ENCODE data around the gene SLC22A12.

SLC22A12 gene

GRCh38 chr11:64597671-64598101 is 6.7 kb downstream of the SLC22A12 start:
- H3K9ac ChIP-seq (ENCODE audit: low read length) = no peak overlapping the region
- no peak overlapping the region for H3K56ac ChIP-seq (ENCODE audit: low read length)
- H4K8ac ChIP-seq (ENCODE audit: low read depth, low read length) = no peak overlapping the region
- no peak overlapping the region for H3K4me3 ChIP-seq (ENCODE audit: low read length)
- H3K23ac ChIP-seq (ENCODE audit: low read length) = no peak overlapping the region
- H3K36me3 ChIP-seq (ENCODE audit: control insufficient read depth, insufficient read depth, low read length) = no peaks in the 10 kb centered on the region
- H2BK120ac ChIP-seq (ENCODE audit: low read depth, low read length) = no peak overlapping the region
- H3K4ac ChIP-seq (ENCODE audit: low read depth, low read length) = no peak overlapping the region
- no peak overlapping the region for H2AK5ac ChIP-seq (ENCODE audit: low read length)
- no peak overlapping the region for H3K18ac ChIP-seq (ENCODE audit: low read length)
- H3K27me3 ChIP-seq (ENCODE audit: insufficient read depth, low read length, poor library complexity) = no peaks in the 10 kb centered on the region
- no CpG with 5 or more reads among the region's 13 CpGs for WGBS (ENCODE audit: extremely low coverage, insufficient coverage, low lambda C conversion rate)
- no peak for DNase-seq
- H3K4me2 ChIP-seq (ENCODE audit: low read length) = no peak overlapping the region
- no peaks in the 10 kb centered on the region for H3K79me1 ChIP-seq (ENCODE audit: low read length)
- no peak overlapping the region for H2BK15ac ChIP-seq (replicated peaks; ENCODE audit: low read depth)
- no peaks in the 10 kb centered on the region for H3K4me1 ChIP-seq (ENCODE audit: control insufficient read depth, low read depth, low read length)
- H2BK5ac ChIP-seq (ENCODE audit: low read length) = no peak overlapping the region
- H3K27ac ChIP-seq (ENCODE audit: low read depth, low read length) = no peak overlapping the region
- H4K5ac ChIP-seq (ENCODE audit: low read length) = no peak overlapping the region
- H3K79me2 ChIP-seq (ENCODE audit: control insufficient read depth, insufficient read depth, low read length) = no peaks in the 10 kb centered on the region

- Histone ChIP-seq H2AK5ac (ENCODE audit: low read length) (no peak overlapping the region), H3K18ac (ENCODE audit: low read length) (no peak overlapping the region), H4K5ac (ENCODE audit: low read length) (no peak overlapping the region), H2BK120ac (ENCODE audit: low read depth, low read length) (no peak overlapping the region), H3K23ac (ENCODE audit: low read length) (no peak overlapping the region), H3K27ac (ENCODE audit: low read depth, low read length) (no peak overlapping the region), H3K4me1 (ENCODE audit: control insufficient read depth, low read depth, low read length) (no peaks in the 10 kb centered on the region), H3K4ac (ENCODE audit: low read depth, low read length) (no peak overlapping the region), H3K36me3 (ENCODE audit: control insufficient read depth, insufficient read depth, low read length) (no peaks in the 10 kb centered on the region), H2BK5ac (ENCODE audit: low read length) (no peak overlapping the region), H3K9ac (ENCODE audit: low read length) (no peak overlapping the region), H3K79me1 (ENCODE audit: low read length) (no peaks in the 10 kb centered on the region), H3K79me2 (ENCODE audit: control insufficient read depth, insufficient read depth, low read length) (no peaks in the 10 kb centered on the region), H3K56ac (ENCODE audit: low read length) (no peak overlapping the region), H3K4me2 (ENCODE audit: low read length) (no peak overlapping the region), H4K8ac (ENCODE audit: low read depth, low read length) (no peak overlapping the region), H3K4me3 (ENCODE audit: low read length) (no peak overlapping the region), H2BK15ac (replicated peaks; ENCODE audit: low read depth) (no peak overlapping the region), H3K27me3 (ENCODE audit: insufficient read depth, low read length, poor library complexity) (no peaks in the 10 kb centered on the region)
- no peak for DNase-seq
- no CpG with 5 or more reads among the region's 12 CpGs for WGBS (ENCODE audit: extremely low coverage, insufficient coverage, low lambda C conversion rate)
These were observed 7.2 kb downstream of the SLC22A12 start for GRCh38 chr11:64598106-64598796.

- Histone ChIP-seq H3K56ac (ENCODE audit: low read length) (no peak overlapping the region), H3K36me3 (ENCODE audit: control insufficient read depth, insufficient read depth, low read length) (no peaks in the 10 kb centered on the region)
These were observed 8.0 kb downstream of the SLC22A12 start for GRCh38 chr11:64598797-64599697.

GRCh38 chr11:64599698-64600211 is 8.7 kb downstream of the SLC22A12 start:
- Histone ChIP-seq H4K5ac (ENCODE audit: low read length) (no peak overlapping the region), H3K9ac (ENCODE audit: low read length) (no peak overlapping the region), H3K4me3 (ENCODE audit: low read length) (no peak overlapping the region), H2BK5ac (ENCODE audit: low read length) (no peak overlapping the region), H3K79me2 (ENCODE audit: control insufficient read depth, insufficient read depth, low read length) (no peaks in the 10 kb centered on the region), H3K27me3 (ENCODE audit: insufficient read depth, low read length, poor library complexity) (no peaks in the 10 kb centered on the region), H3K36me3 (ENCODE audit: control insufficient read depth, insufficient read depth, low read length) (no peaks in the 10 kb centered on the region), H3K23ac (ENCODE audit: low read length) (no peak overlapping the region), H3K27ac (ENCODE audit: low read depth, low read length) (no peak overlapping the region), H2AK5ac (ENCODE audit: low read length) (no peak overlapping the region), H2BK15ac (replicated peaks; ENCODE audit: low read depth) (no peak overlapping the region), H3K4ac (ENCODE audit: low read depth, low read length) (no peak overlapping the region), H4K8ac (ENCODE audit: low read depth, low read length) (no peak overlapping the region), H3K4me1 (ENCODE audit: control insufficient read depth, low read depth, low read length) (no peaks in the 10 kb centered on the region), H2BK120ac (ENCODE audit: low read depth, low read length) (no peak overlapping the region), H3K4me2 (ENCODE audit: low read length) (no peak overlapping the region), H3K18ac (ENCODE audit: low read length) (no peak overlapping the region), H3K56ac (ENCODE audit: low read length) (no peak overlapping the region), H3K79me1 (ENCODE audit: low read length) (no peaks in the 10 kb centered on the region)
- WGBS (ENCODE audit: extremely low coverage, insufficient coverage, low lambda C conversion rate) = no CpG with 5 or more reads among the region's 17 CpGs
- no peak for DNase-seq

More at GRCh38 chr11:64598797-64599697, 8.0 kb downstream of the SLC22A12 start:
- Histone ChIP-seq H4K8ac (ENCODE audit: low read depth, low read length) (no peak overlapping the region), H3K4me1 (ENCODE audit: control insufficient read depth, low read depth, low read length) (no peaks in the 10 kb centered on the region), H2BK5ac (ENCODE audit: low read length) (no peak overlapping the region), H2BK120ac (ENCODE audit: low read depth, low read length) (no peak overlapping the region), H3K18ac (ENCODE audit: low read length) (no peak overlapping the region), H2AK5ac (ENCODE audit: low read length) (no peak overlapping the region), H3K23ac (ENCODE audit: low read length) (no peak overlapping the region), H3K79me1 (ENCODE audit: low read length) (no peaks in the 10 kb centered on the region), H2BK15ac (replicated peaks; ENCODE audit: low read depth) (no peak overlapping the region), H3K4me2 (ENCODE audit: low read length) (no peak overlapping the region), H4K5ac (ENCODE audit: low read length) (no peak overlapping the region), H3K4me3 (ENCODE audit: low read length) (no peak overlapping the region), H3K27ac (ENCODE audit: low read depth, low read length) (no peak overlapping the region), H3K27me3 (ENCODE audit: insufficient read depth, low read length, poor library complexity) (no peaks in the 10 kb centered on the region), H3K79me2 (ENCODE audit: control insufficient read depth, insufficient read depth, low read length) (no peaks in the 10 kb centered on the region), H3K9ac (ENCODE audit: low read length) (no peak overlapping the region), H3K4ac (ENCODE audit: low read depth, low read length) (no peak overlapping the region)
- no peak for DNase-seq
- WGBS (ENCODE audit: extremely low coverage, insufficient coverage, low lambda C conversion rate) = no CpG with 5 or more reads among the region's 23 CpGs

GRCh38 chr11:64600281-64600992 is 9.4 kb downstream of the SLC22A12 start:
- Histone ChIP-seq H2BK120ac (ENCODE audit: low read depth, low read length) (no peak overlapping the region), H3K4ac (ENCODE audit: low read depth, low read length) (no peak overlapping the region), H3K27ac (ENCODE audit: low read depth, low read length) (no peak overlapping the region), H3K4me2 (ENCODE audit: low read length) (no peak overlapping the region), H3K4me1 (ENCODE audit: control insufficient read depth, low read depth, low read length) (no peaks in the 10 kb centered on the region), H2BK15ac (replicated peaks; ENCODE audit: low read depth) (no peak overlapping the region), H3K23ac (ENCODE audit: low read length) (no peak overlapping the region), H3K27me3 (ENCODE audit: insufficient read depth, low read length, poor library complexity) (no peaks in the 10 kb centered on the region), H4K5ac (ENCODE audit: low read length) (no peak overlapping the region), H4K8ac (ENCODE audit: low read depth, low read length) (no peak overlapping the region), H3K18ac (ENCODE audit: low read length) (no peak overlapping the region), H3K9ac (ENCODE audit: low read length) (no peak overlapping the region), H3K79me2 (ENCODE audit: control insufficient read depth, insufficient read depth, low read length) (no peaks in the 10 kb centered on the region), H3K79me1 (ENCODE audit: low read length) (no peaks in the 10 kb centered on the region), H3K56ac (ENCODE audit: low read length) (no peak overlapping the region), H3K4me3 (ENCODE audit: low read length) (no peak overlapping the region), H2AK5ac (ENCODE audit: low read length) (no peak overlapping the region), H3K36me3 (ENCODE audit: control insufficient read depth, insufficient read depth, low read length) (no peaks in the 10 kb centered on the region), H2BK5ac (ENCODE audit: low read length) (no peak overlapping the region)
- WGBS (ENCODE audit: extremely low coverage, insufficient coverage, low lambda C conversion rate) = no CpG with 5 or more reads among the region's 19 CpGs
- DNase-seq = no peak

Data from mesendoderm (in vitro differentiated cells).